GM19099 (cell line): ENCODE data around the gene MAGI2.

Experiments
- POLR2A ChIP-seq: IDR thresholded peaks from 3 replicates; pipeline ENCODE4 v1.6.1; 2011; ENCODE audit warnings: low read depth; ENCODE audit not compliant: insufficient read length; ENCODE audit errors: extremely low read depth

Gene MAGI2

DNA sequence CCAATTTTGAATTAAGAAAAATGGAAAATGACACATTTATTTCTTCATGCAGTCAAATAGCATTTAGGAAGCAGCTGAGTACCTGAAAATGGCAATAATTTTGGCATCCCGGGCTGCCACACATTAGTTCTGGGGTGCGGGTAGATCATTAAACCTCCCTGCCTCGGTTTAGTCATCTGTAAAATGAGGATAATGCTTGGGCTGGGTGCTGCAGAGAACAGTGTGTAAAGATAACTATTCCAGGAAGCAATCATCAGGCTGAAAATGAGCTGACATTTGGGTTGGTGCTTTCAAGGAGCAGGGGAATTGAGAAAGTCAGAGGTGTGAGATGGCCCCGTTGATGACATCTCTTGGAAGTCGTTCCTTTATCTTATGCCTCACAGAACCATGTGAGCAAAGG lies 887.7 kb downstream of the MAGI2 start:
- TF ChIP-seq POLR2A, result no peak

DNA sequence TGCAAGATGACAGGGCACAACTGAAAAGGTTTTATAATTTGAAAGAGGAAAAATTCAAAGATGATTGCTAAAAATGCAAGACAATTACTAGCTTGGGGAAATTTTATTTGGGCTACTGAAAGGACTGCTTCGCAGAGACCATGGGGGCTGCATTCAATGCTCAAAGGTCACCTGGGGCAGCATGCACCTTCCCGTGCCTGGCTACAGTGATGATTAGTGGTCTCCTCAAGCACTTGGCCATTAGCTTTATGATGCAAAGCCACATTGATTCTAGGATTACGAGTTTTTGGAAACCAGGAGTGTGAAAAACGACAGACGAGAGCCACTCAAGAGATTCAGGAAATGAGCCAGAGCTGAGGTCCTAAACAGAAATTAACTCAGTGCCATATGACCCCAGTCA lies 890.3 kb downstream of the MAGI2 start:
- no peak for TF ChIP-seq POLR2A

DNA sequence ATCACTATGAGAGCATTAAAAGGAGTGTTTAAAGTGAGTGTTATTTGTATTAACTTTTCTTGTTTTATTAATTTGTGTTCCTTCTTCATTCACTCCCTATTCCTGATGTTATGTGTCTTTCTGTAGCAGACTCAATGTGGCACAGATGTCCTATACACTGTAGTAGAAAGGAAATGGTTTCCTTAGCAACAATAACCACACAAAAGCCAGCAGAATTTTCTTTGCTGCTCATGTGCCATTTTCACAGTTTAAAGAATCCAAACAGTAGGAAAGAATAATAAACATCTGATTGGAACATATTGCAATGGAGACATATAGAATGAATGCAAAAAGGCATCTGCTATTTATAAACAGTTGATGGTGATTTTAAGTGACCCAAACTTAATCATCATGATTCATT lies 891.3 kb downstream of the MAGI2 start:
- TF ChIP-seq POLR2A, result no peak

DNA sequence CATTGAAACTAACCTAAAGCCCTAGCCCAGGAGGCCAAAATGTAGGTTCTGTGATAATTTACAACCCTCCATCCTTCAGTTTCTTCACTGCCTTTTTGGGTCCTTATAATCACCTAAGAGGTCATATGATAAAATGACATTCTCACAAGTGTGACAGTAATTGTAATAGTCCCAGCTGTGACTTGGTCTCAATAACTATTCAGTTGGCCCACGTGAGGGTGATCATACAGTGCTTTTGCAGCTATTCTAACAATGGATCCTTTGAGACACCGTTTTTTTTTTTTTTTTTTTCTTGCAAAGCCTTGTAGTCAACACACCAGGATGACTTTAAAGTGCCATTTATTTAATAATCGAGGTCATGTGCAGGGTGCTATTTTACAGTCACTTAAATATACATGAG lies 894.9 kb downstream of the MAGI2 start:
- TF ChIP-seq POLR2A, result no peak

DNA sequence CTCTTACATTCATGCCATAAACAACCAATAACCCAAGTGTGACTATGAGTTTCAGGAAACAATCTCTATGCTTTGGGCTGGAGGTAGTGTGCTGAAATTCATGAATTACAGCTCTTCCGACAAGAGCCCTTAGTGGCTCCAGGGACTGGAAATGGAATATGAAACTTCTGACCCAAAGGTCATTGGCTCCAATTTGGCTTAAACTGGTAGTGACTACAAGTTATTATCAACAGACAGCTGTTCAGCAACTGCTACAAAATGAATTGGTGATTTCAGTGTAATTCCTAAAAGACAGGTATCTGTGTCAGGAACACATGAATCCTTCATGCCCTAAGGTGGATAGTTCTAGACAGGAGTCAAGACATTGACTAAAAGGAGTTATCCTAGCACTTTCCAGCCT lies 909.5 kb downstream of the MAGI2 start:
- TF ChIP-seq POLR2A, result no peak

DNA sequence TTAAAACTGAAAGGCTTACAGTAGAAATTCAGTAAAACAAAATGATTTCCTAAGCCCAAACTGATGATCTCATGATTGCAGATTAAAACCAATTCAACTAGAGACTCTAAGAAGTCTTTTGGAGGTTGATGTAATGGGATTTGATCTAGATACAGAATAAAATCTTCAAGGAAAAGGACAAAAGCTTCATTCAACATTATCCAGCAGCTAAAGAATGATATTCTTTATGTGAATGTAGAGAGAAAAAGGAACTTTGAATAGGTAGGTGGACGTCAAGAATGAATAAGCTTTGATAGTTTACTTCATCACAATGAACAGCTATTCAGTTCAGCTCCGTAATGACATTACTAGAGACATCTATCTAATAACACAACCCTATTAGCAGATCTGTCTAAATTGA lies 910.5 kb downstream of the MAGI2 start:
- TF ChIP-seq POLR2A, result no peak

DNA sequence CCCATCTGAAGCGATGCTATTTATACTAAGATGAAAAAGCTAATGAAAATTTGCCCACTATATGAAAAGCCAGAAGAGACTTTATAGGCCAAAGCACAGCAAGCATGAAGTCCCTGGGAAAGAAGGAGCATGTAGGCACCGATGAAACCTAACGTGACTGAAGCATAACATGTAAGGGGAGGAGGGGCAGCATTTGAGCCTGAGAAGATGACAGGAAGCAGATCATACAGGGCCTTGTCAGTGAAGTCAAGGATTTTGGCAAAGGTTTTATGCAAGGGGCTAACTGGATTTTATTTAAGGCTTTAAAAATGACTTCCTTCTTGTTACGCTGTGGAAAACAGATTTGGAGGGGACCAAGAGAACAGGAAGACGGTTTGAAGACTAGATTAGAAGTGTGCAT lies 910.9 kb downstream of the MAGI2 start:
- TF ChIP-seq POLR2A, result no peak

DNA sequence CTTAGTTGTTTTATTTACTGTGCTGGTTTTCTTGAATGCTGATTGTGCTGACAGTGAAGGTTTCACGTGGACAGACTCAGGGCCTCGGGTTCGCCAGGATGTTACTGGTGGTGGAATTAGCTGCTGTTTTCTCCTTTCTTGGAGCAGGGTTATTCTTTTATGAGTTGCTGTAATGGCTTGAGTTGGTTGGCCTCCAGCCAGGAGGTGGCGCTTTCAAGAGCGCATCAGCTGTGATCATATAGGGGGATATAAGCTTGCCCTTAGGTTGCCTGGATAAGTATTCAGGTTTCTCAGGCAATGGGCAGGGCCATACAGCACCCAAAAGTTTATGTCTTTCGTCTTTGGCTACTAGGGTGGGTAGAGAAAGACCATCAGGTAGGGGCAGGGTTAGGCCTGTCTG lies 913.6 kb downstream of the MAGI2 start:
- TF ChIP-seq POLR2A, result no peak

DNA sequence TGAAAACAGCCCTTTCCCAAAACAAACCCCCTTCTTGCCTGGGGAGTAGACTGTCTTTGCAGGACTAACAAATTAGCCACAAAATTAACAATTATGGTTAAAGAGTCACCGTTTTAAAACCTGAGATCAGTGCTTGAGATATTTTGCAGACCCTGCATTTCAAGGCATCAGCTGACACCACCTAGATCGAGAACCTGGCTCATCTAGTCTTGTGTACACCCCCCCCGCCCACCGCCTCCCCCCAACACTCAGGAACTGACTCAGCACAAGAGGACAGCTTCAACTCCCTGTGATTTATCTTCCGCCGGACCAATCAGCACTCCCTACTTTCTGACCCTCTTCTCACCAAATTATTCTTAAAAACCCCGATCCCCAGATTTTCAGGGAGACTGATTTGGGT lies 917.8 kb downstream of the MAGI2 start:
- no peak for TF ChIP-seq POLR2A

DNA sequence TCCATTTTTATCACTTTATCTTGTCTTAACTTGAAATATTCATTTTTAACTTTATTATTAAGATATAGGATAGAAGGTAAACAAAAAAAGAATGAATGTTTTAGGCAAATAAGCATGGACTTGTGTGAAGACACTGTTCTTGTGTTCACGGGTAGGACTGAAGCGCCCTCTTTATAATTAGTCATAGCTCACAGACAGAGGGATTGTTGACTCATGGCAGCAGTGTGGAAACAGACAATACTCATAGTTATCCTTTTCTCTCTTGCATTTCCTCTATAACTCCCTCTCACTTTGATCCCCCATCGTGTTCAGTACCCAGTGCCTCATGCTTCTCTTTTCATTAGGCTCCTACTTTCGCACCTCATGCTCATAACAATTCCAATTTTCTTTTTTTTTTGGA lies 923.1 kb downstream of the MAGI2 start:
- TF ChIP-seq POLR2A, result no peak

DNA sequence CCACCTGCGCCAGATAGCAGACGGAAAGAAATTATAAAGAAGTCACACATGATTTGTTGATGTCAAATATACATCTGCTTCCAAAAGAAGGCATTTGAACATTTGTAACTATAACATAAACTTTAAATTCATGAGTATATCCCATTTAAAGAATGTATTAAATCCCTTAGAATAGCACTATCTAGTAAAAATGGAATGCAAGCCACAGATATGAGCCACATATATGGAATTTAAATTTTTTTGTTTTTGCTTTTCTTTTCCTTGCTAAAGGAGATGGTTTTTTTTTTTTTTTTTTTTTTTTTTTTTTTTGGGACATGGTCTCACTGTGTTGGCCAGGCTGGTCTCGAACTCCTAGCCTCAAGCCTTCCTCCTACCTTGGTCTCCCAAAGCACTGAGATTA lies 924.1 kb downstream of the MAGI2 start:
- TF ChIP-seq POLR2A, result no peak

DNA sequence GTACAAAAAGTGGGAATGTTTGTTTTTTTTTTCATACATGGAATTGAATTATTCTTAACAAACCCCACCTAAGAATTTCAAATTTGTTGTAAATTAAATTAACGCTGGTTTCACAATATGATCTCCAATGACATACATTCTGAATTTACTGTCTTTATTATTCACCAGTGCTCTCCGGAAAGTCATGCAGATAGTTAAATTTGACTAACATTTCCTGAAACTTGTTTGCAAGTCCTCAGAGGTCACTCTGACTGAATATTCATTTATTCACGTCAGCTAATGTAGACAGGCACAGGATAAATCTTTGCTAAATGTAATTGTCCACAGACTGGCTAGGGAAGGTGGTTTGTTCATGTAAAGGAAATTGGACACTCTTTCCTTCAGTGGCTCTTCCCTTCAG lies 924.5 kb downstream of the MAGI2 start:
- no peak for TF ChIP-seq POLR2A

DNA sequence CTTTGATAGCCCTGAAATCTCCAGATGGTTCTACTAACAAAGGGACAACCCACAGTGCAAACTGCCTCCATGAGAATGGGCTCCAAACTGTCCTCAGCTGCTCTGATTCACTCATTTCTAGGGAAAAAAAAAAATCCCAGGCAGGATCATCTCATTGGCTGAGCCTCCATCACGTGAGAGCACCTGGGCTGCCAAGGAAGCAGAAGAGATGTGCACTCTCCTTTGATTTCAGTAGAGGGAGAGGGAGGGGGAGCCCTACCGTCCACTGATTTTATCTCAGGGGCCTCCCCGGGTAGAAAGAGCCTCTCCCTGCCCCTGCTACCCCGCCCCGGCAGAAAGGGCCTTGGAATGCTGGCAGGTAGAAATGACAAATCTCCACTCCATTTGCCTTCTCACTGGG lies 929.5 kb downstream of the MAGI2 start:
- no peak for TF ChIP-seq POLR2A

DNA sequence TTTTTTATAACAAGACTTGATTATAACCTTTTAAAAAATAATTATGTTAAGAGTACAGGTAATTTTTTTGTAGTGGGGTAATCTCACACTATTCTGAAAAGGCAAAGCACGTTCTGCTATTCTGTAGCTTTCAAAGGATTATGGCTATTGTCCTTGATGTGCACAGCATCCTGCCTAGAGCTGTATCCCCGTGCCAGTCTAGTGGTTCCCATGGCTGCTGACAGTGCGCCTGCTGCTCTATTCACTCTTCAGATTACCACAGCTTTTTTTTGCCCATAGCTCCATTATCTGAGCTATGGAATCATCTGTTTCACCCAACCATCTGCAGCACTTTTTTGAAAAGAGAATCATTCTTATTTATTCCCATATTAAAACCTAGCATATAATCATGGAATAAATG lies 931.5 kb downstream of the MAGI2 start:
- TF ChIP-seq POLR2A, result no peak

DNA sequence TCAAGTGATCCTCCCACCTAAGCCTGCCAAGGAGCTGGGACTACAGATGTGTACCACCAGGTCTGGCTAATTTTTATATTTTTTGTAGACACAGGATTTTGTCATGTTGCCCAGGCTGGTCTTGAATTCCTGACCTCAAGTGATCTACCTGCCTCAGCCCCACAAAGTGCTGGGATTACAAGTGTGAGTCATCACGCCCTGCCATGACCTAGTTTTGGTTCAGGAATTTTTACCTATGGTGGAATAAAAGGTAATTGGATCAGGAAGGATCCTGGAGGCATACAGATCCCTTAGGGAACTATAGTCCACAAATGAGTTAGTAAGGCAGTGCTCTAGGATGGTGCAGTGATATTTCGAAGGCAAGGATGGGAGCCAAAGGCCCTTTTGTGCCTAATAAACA lies 937.0 kb downstream of the MAGI2 start:
- TF ChIP-seq POLR2A, result no peak

DNA sequence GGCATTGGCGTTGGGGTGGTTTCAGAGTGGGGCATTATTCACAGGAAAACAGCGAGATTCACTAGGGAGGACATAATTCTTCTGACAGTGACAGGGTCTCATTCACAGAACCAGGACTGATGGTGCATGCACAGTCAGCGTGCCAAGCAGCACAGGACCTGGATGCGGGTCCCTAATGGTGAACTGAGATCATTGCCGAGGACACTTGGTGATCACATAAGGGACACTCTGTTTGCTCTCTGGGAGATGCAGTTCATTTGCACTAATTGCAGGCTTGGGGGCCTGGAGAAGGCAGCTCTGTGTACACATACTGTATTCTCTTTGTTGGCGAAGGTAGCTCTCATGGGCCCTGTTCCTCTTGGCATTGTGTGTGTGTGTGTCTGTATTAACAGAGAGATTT lies 938.8 kb downstream of the MAGI2 start:
- no peak for TF ChIP-seq POLR2A

DNA sequence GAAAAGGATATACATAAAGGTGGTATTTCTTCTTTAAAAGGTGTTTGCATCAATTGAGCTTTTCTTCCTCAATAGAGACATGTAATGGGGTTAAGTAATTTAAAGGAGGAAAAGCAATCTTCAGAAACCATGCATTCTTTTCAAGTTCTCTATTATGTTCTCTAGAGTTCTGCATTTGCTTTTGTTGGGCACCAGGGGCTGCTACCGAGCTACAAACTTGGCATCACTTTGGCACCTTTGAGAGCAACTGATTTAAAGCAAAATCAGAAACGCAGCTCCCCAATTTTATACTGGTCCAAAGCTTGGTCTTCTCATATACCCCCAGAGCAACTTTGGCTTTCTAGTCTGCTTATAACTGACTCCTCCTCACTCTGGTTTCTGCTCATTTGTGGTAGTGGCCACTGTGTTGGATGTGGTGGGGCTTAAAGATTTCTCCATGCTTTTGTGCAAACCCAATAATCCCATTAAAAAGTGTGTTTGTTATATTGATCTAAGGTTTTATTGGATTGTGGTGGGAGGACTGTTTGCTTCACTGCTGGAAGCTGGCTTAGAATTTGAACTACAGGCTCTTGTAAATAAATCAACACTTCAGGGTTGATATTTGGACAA lies 942.8 kb downstream of the MAGI2 start:
- no peak for TF ChIP-seq POLR2A
